Activated CD4-positive, alpha-beta T cell treated with anti-CD3 and anti-CD28 coated beads, Interleukin-2, amount 10 ng/mL, durations not matched to agents 24 days and 14 days (primary cell): ENCODE data around the gene NAT16. TPM values are rescaled to one million over a fixed set of nuclear protein-coding genes. Genes with fewer than 3 reads are reported as not detected.
A peak's percentile ranks its signal among the peaks of the same experiment; 100 is the strongest.

Experiments used
- DNase-seq: peaks from one replicate; pipeline ENCODE4 v3.0.0; 2022
- H3K27ac Mint-ChIP-seq: one replicate; pipeline ENCODE4 v1.8.0; 2022; ENCODE audit warnings: mild to moderate bottlenecking, mixed read lengths
- H3K27me3 Mint-ChIP-seq: one replicate; pipeline ENCODE4 v1.8.0; 2022; ENCODE audit warnings: mixed read lengths
- H3K36me3 Mint-ChIP-seq: one replicate; pipeline ENCODE4 v1.8.0; 2022; ENCODE audit warnings: low read depth, mild to moderate bottlenecking, mixed read lengths
- H3K4me1 Mint-ChIP-seq: one replicate; pipeline ENCODE4 v1.8.0; 2021; ENCODE audit warnings: mixed read lengths
- H3K4me3 Mint-ChIP-seq: one replicate; pipeline ENCODE4 v1.8.0; 2022; ENCODE audit warnings: mild to moderate bottlenecking, moderate library complexity, mixed read lengths
- H3K9me3 Mint-ChIP-seq: one replicate; pipeline ENCODE4 v1.8.0; 2021; ENCODE audit warnings: mixed read lengths
- intact Hi-C: fragments of 100-400 bp; cut with micrococcal nuclease; formaldehyde crosslinking; loops from one replicate; pipeline ENCODE4 v1.15.1; 2023
- total RNA-seq: library from RNA; stranded (reverse); gene quantifications from 2 replicates; pipeline ENCODE4 v1.2.3, GENCODE V29; 2022

The NAT16 gene
- not detected in 2 replicates for total RNA-seq

DNA sequence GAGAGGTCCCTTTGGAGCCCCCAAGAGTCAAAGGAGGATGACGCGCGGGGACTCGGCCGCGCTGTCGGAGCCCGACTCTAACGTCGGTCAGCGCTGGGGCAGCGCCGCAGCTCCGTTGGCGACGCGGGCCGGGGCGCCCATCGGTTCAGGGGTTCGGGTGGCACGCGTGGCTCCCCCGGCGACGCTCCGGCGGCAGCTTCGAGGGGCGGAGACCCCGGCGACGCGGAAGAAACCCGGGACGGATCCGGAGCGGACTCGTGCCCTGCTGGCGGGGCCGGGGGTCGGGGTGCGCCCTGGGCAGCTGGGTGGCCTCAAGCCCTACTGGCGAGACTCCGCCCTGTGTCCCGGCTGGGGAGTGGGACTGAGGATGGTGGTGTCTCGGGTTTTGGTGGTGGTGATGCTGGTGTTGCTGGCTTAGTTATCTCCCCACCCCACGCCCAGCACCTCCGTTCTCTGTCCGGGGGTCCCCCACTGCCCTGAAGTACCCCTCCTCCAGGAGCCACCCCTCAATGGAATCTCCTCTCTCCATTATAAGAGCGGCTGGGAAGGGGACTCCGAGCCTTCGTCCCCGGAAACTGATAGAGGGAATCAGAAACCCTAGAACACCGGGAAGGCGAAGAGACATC lies at the start of gene NAT16:
Gene NAT16, minus strand, starts transcription at position 164 of the 626 bp plus-strand sequence. CDS start 5,486 bp downstream, outside the sequence.
- no peak within 1 kb of the TSS for H3K27ac Mint-ChIP-seq
- H3K4me3 Mint-ChIP-seq: peak within 1 kb of the TSS; percentile 23
- intact Hi-C loops: no loop called here
- H3K9me3 Mint-ChIP-seq: no peaks in the 10 kb centered on the region
- no peaks in the 10 kb centered on the region for H3K36me3 Mint-ChIP-seq
- peaks cover 6% of the 10 kb centered on the region for H3K4me1 Mint-ChIP-seq
- DNase-seq: no peak
- H3K27me3 Mint-ChIP-seq: peaks cover 64% of the 10 kb centered on the region

DNA sequence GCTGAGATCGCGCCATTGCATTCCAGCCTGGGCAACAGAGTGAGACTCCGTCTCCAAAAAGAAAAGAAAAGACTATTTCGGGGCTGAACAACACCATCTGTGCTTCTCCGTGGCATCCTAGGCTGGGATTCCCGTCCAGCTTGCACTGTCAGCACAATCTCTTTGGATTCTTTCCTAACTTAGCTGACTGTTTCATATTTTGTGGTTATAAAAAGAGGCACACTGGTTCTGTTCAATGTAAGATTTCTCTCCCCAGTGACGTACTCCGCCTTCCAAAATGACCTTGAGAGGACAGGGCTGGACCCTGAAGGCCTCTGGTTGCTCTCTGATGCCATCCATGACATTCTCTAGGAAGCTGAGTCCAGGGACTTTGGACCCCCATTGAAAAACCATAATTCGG lies 46.6 kb upstream of the NAT16 start:
- no peak for DNase-seq
- intact Hi-C loops: no loop called here
- Mint-ChIP-seq H3K36me3 (peaks cover 46% of the 10 kb centered on the region), H3K27ac (no peak overlapping the region), H3K9me3 (no peaks in the 10 kb centered on the region), H3K4me1 (peaks cover 3% of the 10 kb centered on the region), H3K27me3 (no peaks in the 10 kb centered on the region), H3K4me3 (no peak overlapping the region)

DNA sequence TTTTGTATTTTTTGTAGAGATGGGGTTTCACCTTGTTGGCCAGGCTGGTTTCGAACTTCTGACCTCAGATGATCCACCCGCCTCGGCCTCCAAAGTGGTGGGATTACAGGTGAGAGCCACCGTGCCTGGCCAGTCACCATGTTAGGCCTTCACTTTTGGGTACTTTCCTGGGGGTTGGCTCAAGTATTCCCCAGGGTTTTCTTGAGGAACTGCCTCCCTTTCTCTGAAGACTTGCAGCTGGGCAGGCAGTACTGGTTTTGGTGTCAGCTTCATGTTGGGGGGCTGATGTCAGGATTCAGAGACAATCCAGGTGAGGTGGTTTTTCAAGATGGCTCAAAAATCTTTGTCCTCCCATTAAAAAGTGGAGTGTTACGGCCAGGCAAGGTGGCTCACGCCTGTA lies 45.6 kb upstream of the NAT16 start:
- peaks cover 6% of the 10 kb centered on the region for H3K4me1 Mint-ChIP-seq
- no peak for DNase-seq
- peaks cover 47% of the 10 kb centered on the region for H3K36me3 Mint-ChIP-seq
- no peaks in the 10 kb centered on the region for H3K27me3 Mint-ChIP-seq
- intact Hi-C loops: no loop called here
- H3K4me3 Mint-ChIP-seq: no peak overlapping the region
- H3K9me3 Mint-ChIP-seq: no peaks in the 10 kb centered on the region
- no peak overlapping the region for H3K27ac Mint-ChIP-seq

DNA sequence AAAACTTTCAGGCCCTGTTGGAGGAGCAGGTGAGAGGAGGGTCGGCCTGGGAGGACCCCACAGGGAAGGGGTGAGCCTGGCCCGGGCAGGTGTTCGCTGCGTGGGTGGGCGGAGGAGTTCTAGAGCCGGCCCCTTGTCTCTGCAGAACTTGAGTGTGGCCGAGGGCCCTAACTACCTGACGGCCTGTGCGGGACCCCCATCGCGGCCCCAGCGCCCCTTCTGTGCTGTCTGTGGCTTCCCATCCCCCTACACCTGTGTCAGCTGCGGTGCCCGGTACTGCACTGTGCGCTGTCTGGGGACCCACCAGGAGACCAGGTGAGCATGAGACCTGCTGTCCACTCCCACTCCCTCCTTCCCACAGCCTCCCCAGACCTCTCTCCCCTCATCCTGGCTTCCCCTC lies 43.4 kb upstream of the NAT16 start:
- Mint-ChIP-seq H3K27ac (peak overlapping the region; percentile 65), H3K27me3 (no peaks in the 10 kb centered on the region), H3K36me3 (peaks cover 42% of the 10 kb centered on the region), H3K4me1 (peaks cover 20% of the 10 kb centered on the region), H3K9me3 (no peaks in the 10 kb centered on the region), H3K4me3 (no peak overlapping the region)
- intact Hi-C loops: no loop called here
- no peak for DNase-seq

DNA sequence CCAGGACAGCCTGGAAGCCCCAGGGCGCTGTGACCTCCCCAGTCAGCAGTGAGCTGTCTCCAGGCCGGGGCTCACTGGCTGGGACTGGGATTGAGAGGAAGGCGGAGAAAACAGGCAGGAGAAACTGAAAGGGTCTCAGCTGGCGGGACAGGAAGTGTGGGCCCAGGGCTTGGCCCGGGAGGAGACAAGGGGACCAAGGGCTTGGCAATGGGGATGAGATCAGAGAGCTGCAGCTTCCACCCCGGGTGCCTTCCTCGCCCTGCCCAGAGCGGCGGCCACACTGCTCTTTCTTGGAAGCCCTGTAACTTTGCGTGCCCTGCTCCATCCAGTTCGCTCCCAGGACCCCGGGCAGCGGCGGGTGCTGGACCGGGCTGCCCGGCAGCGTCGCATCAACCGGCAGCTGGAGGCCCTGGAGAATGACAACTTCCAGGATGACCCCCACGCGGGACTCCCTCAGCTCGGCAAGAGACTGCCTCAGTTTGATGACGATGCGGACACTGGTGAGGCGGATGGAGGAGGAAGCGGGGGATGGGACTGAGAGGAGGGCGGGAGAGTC lies 42.3 kb upstream of the NAT16 start:
- H3K4me1 Mint-ChIP-seq: peaks cover 26% of the 10 kb centered on the region
- H3K27me3 Mint-ChIP-seq: no peaks in the 10 kb centered on the region
- H3K4me3 Mint-ChIP-seq: no peak overlapping the region
- H3K36me3 Mint-ChIP-seq: peaks cover 41% of the 10 kb centered on the region
- intact Hi-C loops: no loop called here
- H3K27ac Mint-ChIP-seq: no peak overlapping the region
- DNase-seq: no peak
- H3K9me3 Mint-ChIP-seq: no peaks in the 10 kb centered on the region

DNA sequence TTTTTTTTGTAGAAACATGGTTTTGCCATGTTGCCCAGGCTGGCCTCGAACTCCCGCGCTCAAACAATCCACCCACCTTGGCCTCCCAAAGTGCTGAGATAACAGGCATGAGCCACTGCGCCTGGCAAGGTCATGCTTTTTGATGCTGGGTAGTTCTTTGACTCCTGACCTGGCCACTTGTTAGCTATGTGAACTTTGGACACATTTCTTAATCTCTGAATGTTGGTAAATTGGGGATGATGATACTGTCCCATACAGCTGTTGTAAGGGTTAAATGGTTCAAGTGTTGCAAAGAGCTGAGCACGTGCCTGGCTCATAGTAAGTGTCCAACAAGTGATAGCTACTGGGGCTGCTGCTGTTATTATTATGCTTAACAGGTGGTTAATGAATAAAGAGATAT lies 40.2 kb upstream of the NAT16 start:
- Mint-ChIP-seq H3K4me1 (peaks cover 35% of the 10 kb centered on the region), H3K27me3 (no peaks in the 10 kb centered on the region), H3K9me3 (no peaks in the 10 kb centered on the region), H3K36me3 (peaks cover 47% of the 10 kb centered on the region), H3K4me3 (no peak overlapping the region), H3K27ac (peak overlapping the region; percentile 34)
- DNase-seq: no peak
- intact Hi-C loops: no loop called here

DNA sequence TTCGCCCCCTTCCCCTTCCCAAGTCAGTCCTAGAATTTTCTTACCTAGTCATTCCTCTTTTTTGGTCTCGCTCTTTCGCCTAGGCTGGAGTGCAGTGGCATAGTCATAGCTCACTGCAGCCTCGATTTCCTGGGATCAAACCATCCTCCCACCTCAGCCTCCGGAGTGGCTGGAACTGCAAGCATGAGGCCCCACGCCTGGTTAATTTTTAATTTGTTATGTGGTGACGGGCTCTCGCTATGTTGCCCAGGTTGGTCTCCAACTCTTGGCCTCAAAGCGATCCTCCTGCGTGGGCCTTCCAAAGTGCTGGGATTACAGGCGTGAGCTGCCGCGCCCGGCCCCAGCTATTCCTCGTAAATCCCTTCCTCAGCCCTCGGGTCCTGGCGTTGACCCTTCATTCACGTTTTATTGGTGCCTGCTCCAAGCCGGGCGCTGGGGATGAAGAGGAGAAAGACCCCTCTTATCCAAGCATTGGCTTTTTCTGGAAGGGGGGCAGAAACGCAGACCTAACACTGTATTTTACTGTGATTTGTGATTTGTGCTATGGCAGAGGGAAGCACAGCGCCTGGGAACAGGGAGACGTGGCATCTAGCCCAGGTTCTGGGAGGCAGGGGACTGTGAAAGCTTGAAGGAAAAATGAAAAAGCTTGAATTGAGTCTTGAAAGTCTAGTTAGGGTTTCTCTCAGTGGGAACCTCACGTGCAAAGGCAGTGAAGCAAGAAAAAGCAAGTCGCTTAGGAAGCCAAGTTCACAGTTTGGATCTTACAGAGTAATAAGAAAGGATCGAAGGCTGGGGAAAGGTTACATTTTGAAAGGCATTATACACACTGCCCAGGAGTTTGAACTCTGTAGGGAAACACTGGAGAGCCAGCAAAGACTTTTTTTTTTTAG lies 38.4 kb upstream of the NAT16 start:
- no peaks in the 10 kb centered on the region for H3K9me3 Mint-ChIP-seq
- H3K4me1 Mint-ChIP-seq: peaks cover 37% of the 10 kb centered on the region
- H3K4me3 Mint-ChIP-seq: peak overlapping the region; percentile 99
- peak overlapping the region; percentile 91 for H3K27ac Mint-ChIP-seq
- intact Hi-C loops: loop anchor here (1.0 to 10.0 kb wide), 3 partner anchors 26 to 66 kb away; no protein-coding TSS in a partner anchor
- no peak for DNase-seq
- H3K36me3 Mint-ChIP-seq: peaks cover 39% of the 10 kb centered on the region
- H3K27me3 Mint-ChIP-seq: no peaks in the 10 kb centered on the region

DNA sequence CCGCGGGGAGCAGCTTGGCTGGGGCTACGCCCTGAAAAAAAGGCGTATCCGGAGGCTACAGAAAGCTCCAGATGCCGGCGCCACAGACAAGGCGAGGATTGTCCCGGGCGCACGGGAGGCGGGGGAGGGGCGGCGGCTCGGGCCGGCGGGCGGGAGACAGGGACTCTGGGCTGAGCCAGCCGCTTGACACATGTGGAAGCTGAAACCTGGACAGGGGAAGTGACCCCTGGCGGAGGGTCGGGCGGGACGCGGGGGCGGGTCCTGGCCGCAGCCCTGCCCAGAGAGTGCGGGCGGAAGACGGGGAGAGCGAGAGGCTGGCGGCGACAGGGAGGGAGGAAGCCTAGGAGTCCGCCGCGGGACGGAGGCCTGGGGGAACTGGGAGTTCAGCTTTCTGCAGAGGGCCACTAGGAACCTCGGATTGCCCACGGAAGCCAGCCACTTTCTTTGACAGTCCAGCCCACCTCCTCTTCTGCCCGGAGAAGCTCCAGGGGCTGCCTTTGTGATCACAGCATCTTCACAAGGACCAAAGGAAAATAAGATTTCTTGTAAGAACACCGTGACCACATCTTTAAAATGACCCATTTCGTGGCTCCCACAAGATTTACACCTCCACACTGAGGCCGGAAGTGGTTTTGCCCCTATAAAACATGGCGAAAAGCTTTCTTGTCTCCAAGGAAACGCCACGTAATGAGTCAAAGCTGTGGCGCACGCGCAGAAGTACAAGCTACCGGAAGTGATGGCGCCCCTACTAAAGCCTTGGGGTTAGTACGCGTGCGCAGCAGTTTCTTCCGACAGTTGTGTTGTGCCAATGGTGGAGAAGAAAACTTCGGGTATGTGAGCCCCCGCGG lies 37.5 kb upstream of the NAT16 start, which contains the start of the genes PLOD3 and ZNHIT1:
Gene PLOD3, minus strand, starts transcription at position 194 of the 848 bp plus-strand sequence. CDS start 307 bp downstream, outside the sequence.
Gene ZNHIT1, plus strand, starts transcription at position 778 of the 848 bp plus-strand sequence. Its CDS starts 31 bp downstream, at position 809.
- Mint-ChIP-seq H3K4me3 (peak within 1 kb of the TSS; percentile 99), H3K27ac (peak within 1 kb of the TSS; percentile 91), H3K9me3 (no peaks in the 10 kb centered on the region), H3K4me1 (peaks cover 37% of the 10 kb centered on the region), H3K27me3 (no peaks in the 10 kb centered on the region), H3K36me3 (peaks cover 32% of the 10 kb centered on the region)
- intact Hi-C loops: loop anchor here (1.0 to 10.0 kb wide), 3 partner anchors 27 to 67 kb away; no protein-coding TSS in a partner anchor
- peak; percentile 98 for DNase-seq

DNA sequence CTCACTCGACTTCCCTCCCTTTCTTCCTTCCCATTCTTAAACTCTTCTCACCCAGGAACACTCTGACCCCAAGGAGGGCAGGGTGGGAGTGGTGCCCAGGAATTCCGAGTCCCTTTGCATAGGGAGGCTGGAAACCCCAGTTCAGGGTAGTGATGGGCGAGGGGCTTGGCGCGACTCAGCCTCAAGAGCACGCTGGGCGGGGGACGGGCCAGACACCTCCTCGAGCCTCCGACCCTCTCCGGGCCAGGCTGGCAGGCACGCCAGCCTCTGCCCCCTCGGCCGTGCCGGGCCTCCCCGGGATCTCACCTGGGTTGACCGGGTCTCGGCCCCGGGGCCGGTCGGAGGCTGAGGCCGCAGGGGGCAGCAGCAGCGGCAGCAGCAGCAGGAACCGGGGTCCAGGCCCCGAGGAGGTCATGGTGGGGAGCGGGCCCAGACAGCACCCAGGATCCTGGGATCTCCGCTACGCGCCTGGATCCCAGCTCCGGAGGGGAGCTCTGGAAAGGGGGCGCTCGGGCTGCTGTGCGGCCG lies 36.8 kb upstream of the NAT16 start:
- intact Hi-C loops: loop anchor here (10.0 kb wide), 1 partner anchor 68 kb away; no protein-coding TSS in a partner anchor
- H3K27me3 Mint-ChIP-seq: no peaks in the 10 kb centered on the region
- peak overlapping the region; percentile 99 for H3K4me3 Mint-ChIP-seq
- no peaks in the 10 kb centered on the region for H3K9me3 Mint-ChIP-seq
- no peak for DNase-seq
- peaks cover 36% of the 10 kb centered on the region for H3K4me1 Mint-ChIP-seq
- H3K27ac Mint-ChIP-seq: peak overlapping the region; percentile 91
- peaks cover 29% of the 10 kb centered on the region for H3K36me3 Mint-ChIP-seq

DNA sequence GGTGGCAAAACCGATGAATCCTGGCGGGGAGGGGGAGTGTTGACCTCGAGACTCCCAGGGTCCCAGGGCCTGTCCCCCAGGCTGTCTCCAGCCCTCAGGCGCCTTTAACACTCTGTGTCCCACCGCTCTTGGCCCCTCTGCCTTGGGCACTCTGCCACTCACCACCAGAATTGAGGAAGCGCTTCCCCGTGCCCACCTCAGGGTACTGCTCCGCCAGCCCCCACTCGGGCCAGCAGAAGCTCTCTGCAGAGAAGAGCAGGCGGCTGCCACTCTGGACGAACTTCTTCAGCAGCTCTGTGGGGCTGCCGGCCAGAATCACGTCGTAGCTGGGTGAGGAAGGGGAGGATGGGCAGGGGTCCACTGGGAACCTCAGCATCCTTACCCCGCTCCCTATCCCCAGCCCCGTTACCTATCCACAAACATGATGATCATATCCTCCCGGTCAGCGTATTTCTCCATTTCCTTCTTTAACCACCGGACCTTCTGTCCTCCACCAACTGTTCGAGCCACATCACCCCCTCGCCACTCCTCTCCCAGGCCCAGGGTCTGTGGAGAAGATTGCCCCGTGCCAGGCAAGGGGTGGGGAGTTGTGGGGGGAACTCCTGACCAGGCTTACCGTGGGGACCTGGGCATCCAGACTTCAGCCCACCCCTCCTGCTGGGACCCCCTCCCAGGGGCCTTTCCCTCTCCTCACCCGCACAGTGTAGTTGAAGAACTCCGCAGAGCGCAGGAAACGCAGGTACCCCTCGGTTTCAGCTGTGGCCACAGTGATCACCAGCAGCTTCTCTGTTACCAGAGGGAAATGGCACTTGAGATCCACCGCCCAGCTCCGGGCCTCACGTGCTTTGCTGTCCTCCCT lies 36.1 kb upstream of the NAT16 start:
- no peaks in the 10 kb centered on the region for H3K9me3 Mint-ChIP-seq
- H3K27me3 Mint-ChIP-seq: no peaks in the 10 kb centered on the region
- H3K4me3 Mint-ChIP-seq: peak overlapping the region; percentile 99
- H3K27ac Mint-ChIP-seq: peak overlapping the region; percentile 71
- intact Hi-C loops: loop anchor here (10.0 kb wide), 1 partner anchor 69 kb away; no protein-coding TSS in a partner anchor
- peaks cover 31% of the 10 kb centered on the region for H3K4me1 Mint-ChIP-seq
- peaks cover 27% of the 10 kb centered on the region for H3K36me3 Mint-ChIP-seq
- DNase-seq: no peak

DNA sequence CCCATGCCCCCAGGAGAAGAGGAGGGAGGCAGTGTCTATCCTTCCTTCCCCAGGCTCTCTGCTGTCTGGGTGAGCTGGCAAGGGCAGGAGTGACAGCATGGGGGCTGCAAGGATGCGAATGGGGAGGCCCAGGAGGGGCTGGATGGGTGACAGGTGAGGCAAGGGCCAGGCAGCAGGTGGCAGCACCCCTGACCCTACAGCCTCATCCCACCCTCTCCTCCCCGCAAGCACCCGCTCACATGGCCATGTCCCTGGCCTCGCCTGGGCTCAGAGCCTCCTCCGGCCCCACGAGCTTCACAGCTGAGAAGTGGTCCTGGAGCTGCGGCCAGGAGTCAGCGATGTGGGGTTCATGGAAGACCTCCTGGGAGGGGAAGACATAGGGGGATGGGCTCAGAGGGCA lies 31.9 kb upstream of the NAT16 start:
- peaks cover 11% of the 10 kb centered on the region for H3K4me1 Mint-ChIP-seq
- no peak overlapping the region for H3K27ac Mint-ChIP-seq
- H3K36me3 Mint-ChIP-seq: peaks cover 40% of the 10 kb centered on the region
- H3K27me3 Mint-ChIP-seq: no peaks in the 10 kb centered on the region
- DNase-seq: no peak
- H3K4me3 Mint-ChIP-seq: no peak overlapping the region
- H3K9me3 Mint-ChIP-seq: no peaks in the 10 kb centered on the region
- intact Hi-C loops: loop anchor here (10.0 kb wide), 1 partner anchor 73 kb away; no protein-coding TSS in a partner anchor

DNA sequence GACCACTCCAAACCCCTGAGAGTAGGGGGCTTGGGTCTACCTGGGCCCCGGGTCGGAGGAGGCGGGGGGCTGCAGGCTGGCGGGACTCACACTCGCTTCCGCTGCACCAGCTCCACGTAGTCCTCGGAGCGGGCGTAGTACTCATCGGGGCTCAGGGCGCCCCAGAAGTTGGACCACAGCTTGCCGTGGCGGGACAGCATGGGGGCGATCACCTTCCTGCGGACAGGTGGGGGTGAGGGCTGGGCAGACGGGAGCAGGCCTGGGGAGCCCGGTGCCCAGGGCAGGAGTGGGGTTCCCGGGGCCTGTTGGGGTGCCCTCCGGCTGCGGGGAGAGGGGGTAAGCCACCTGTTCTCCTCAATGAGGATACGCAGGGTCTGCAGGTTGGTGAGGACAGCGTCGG lies 31.4 kb upstream of the NAT16 start:
- Mint-ChIP-seq H3K27ac (no peak overlapping the region), H3K9me3 (no peaks in the 10 kb centered on the region), H3K36me3 (peaks cover 39% of the 10 kb centered on the region), H3K27me3 (no peaks in the 10 kb centered on the region), H3K4me1 (peaks cover 8% of the 10 kb centered on the region), H3K4me3 (no peak overlapping the region)
- intact Hi-C loops: loop anchor here (10.0 kb wide), 1 partner anchor 73 kb away; no protein-coding TSS in a partner anchor
- no peak for DNase-seq
